LNCAP (cell line): ENCODE measurements around the gene CCDC12.

Experiments
- TF ChIP-seq, protein P1 (sequence below): fragments of 450-650 bp; IDR thresholded peaks from 2 replicates; pipeline ENCODE4 v1.5.1; 2017; ENCODE audit warnings: mild to moderate bottlenecking

Gene CCDC12

DNA sequence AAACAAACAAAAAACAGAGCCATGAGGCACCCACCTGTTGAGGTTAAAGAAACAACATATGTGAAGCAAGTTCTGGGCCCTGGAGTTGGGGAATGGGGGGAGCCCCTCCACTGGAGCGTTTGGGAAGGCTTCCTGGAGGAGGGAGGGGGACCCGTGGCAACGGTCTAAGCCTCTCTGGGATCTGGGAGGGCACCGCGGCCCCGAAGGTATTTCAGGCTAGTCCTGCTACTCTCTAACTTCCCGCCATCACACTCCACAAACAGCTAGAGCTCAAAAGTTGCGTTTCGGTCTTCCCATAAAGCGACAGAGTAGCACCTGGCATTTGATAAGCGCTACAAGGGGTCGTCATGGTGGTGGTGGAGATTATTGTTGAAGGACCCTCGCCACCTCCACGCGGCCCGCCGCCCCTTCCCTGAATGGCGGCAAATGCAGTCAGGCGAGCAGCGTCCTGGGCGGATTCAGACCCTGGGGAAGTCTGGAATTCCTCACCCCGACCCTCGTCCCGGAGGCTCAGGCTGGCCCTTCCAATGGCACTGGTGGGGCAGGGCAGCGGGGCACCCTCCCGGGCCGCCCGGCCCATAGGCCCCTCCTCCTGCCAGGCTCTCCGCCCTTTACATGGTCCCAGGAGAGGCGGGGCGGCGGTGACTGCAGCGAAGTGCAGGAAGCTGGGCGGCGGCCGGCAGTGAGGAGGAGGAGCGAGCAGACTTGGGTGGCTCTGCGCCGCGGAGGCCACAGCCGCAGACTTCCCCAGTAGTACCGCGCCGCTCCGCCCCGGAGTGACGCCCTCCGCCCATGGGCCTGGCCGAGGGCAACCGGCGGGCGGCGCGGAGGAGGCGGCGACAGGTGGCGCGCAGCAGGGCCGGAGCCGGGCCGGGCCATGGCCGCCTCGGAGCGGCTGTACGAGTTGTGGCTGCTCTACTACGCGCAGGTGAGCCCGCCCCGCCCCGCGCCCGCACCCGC lies 2.7 kb upstream of the CCDC12 start, which contains the start of gene NBEAL2:
Gene NBEAL2 (plus strand): TSS at position 682 of the 960 bp plus-strand sequence. CDS start 196 bp downstream, at position 878.
- TF ChIP-seq, protein P1, sequence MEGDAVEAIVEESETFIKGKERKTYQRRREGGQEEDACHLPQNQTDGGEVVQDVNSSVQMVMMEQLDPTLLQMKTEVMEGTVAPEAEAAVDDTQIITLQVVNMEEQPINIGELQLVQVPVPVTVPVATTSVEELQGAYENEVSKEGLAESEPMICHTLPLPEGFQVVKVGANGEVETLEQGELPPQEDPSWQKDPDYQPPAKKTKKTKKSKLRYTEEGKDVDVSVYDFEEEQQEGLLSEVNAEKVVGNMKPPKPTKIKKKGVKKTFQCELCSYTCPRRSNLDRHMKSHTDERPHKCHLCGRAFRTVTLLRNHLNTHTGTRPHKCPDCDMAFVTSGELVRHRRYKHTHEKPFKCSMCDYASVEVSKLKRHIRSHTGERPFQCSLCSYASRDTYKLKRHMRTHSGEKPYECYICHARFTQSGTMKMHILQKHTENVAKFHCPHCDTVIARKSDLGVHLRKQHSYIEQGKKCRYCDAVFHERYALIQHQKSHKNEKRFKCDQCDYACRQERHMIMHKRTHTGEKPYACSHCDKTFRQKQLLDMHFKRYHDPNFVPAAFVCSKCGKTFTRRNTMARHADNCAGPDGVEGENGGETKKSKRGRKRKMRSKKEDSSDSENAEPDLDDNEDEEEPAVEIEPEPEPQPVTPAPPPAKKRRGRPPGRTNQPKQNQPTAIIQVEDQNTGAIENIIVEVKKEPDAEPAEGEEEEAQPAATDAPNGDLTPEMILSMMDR, result no peak

DNA sequence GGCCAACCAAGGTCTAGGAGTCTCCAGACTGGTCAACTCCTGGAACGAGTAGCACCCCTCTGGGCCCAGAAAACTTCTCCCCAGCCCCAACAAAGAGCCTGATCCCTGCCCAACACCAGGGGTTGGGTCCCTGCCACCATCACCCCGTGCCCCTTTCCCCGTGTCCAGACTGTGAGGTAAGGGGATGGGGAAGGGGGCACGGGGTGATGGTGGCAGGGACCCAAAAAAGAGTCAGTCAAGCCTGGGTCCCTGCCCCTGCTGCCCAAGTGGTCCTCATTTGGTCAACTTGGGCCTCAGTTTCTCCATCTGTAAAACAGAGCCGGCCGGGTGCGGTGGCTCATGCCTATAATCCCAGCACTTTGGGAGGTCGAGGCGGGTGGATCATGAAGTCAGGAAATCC lies 1.8 kb upstream of the CCDC12 start:
- TF ChIP-seq, protein P1, result no peak

DNA sequence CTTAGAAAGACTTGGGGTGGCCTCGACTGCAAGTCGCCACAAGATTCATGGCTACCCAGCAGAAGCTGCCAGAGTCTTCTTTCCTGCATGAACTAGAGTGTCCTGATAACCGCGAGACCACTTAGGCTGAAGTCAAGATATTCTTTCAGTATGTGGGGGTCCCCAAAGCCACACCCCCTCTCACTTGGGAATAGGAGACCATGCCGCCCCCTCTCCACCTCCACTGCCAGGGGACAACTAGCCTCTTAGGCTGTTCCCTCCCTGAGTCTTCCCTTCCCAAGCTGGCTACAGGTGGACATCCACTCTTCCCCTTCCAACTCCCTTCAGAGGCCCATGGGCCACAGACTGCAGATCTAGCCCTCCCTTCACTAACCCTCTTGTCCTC lies 1.3 kb upstream of the CCDC12 start:
- TF ChIP-seq, protein P1, result no peak

DNA sequence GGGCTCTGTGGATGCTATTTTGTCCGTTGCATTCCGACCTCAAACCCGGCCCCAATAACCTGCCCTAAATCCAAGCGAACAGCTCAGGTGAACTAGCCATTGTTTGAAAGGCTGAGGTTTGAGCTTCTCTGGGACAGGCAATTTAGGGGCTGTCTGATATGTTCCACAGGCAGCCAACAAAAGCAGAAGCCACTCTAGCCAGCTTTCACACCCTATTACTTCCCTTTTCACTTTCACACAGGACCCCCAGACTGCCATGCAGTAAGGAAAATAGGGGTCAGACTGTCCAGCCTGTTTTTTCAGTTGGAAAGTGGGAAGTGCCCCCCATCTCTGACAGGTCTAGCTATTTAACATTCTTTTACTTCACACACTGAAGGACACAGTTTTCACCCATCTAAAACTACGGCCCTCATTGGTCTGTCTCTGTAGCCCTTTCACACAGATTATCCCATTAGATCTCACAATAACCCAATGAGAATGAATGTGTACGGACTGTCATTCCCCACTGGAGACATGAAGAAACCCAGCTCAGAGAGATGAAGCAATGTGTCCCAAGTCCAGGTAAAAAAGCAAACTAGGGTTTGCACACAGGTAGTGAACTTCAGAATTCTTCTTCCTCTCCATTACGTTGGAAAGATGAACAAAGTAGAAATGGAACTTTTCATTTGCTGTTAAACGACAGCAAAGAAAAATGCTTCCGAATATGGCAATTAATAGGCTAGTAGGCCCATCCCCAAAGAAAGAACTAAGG lies 1.9 kb downstream of the CCDC12 start:
- TF ChIP-seq, protein P1, result no peak

DNA sequence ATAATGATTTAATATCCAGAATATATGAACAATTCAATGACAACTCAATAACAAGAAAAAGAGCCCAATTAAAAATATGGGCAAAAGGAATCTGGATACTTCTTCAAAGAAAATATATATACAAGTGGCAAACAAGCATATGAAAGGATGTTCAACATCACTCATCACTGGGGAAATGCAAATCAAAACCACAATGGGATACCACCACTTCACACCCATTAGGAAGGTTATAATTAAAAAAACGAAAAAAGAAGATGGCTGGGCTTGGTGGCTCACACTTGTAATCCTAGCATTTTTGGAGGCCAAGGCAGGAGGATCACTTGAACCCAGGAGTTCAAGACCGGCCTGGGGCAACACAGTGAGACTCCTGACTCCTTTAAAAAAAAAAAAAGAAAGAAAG lies 4.1 kb downstream of the CCDC12 start:
- TF ChIP-seq, protein P1, result no peak

DNA sequence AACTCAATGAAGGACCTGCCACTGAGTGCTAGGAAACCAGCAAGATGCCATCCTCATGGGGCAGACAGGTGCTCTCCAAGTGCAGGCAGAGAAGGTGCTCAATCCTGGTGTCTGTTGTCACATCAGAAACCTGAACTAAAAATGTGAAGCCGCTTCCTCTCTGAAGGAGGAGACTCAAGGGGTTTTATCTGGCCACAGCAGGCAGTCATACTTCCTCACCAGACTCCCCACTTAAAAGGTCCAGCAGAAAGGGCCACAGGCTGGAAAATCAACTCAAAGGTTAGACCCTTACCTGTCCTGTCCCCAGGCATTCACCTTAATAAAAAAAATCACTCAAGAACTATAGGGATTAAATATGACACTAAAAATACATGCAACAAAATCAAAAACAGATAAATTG lies 4.8 kb downstream of the CCDC12 start:
- TF ChIP-seq, protein P1, result no peak

DNA sequence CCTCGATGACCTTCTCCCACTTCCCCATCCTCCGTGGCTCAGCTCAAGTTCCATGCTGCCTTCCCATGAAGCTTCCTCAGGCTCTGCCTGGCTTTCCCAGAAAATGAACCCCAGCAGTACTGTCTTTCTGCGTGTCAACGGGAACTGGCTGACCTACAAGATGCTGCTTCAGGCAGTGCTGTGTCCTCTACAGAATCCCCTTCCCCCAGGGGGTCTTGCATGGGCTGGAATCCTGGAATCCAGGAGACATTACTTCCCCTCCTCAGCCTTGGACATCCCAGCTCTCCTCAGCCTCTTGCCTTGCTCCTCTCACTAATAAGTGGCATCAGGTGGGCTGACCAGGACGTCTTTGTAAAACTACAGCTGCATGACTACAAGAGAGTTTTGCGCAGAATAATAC lies 5.4 kb downstream of the CCDC12 start:
- TF ChIP-seq, protein P1, result no peak
